HCT116 (cell line): ENCODE results near the gene DNM1.

Source experiments
- EZH2 ChIP-seq: fragments of 200-600 bp; sonication (generic); IDR thresholded peaks from 2 replicates; pipeline ENCODE4 v1.6.1; 2017; ENCODE audit warnings: antibody characterized with exemption, mixed run types
- POLR2AphosphoS5 ChIP-seq: IDR thresholded peaks from 2 replicates; pipeline ENCODE4 v1.6.1; 2011; ENCODE audit warnings: mild to moderate bottlenecking, low read depth, low read length, moderate library complexity
- SIN3A ChIP-seq: IDR thresholded peaks from 2 replicates; pipeline ENCODE4 v1.6.1; 2012; ENCODE audit warnings: low read depth
- TF ChIP-seq, protein P1 (sequence below), 3 experiments: fragments of 200-600 bp in 1 of 3; sonication (generic) in 1 of 3; IDR thresholded peaks in 2 of 3; conservative IDR thresholded peaks in 1 of 3; 2 replicates each; pipeline ENCODE4 v1.5.1; 2012 to 2017; ENCODE audit warnings: low read depth in 2 of 3, low read length in 2 of 3, antibody characterized with exemption in 1 of 3, borderline replicate concordance in 1 of 3, control low read depth in 1 of 3, mild to moderate bottlenecking in 1 of 3, mixed read lengths in 1 of 3, mixed run types in 1 of 3, moderate library complexity in 1 of 3; ENCODE audit not compliant: insufficient read depth in 1 of 3

DNA sequence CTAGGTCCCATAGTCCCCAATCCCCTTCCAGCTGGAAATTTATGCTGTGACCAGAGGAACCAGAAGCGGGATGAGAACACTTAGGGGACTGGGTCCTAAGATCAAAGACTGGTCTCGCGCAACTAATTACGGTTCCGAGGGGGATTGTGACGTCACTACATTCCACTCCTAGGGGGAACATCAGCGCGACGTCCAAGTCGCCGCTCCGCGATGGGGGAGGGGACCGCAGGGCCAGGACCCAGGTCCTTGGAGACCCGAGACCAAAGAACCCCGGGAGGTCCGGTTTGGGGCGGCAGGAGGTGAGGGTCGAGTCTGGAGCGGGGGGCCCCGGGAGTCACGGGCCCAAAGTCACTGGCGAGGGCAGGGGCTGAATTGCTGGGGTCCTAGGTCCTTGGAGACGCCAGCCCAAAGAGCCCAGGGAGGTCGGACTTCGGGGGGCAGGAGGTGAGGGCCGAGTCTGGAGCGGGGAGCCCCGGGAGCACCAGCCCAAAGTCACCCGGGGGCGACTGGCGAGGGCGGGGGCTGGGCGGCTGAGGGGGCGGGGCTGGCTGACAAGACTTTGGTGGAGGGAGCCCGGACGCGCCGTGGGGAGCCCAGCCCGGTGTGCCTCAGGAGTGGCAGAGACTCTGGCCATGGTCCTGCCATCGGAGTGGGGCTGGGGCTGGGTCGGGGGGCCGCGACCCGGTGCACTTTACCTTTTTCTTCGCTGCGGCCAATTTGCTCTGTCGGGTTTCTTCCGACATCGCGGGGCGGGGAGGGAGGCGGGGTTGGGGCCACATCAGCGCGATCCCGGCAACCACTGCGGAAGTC, 72.2 kb downstream of the DNM1 start, which contains the start of gene GOLGA2:
- TF ChIP-seq, protein P1, sequence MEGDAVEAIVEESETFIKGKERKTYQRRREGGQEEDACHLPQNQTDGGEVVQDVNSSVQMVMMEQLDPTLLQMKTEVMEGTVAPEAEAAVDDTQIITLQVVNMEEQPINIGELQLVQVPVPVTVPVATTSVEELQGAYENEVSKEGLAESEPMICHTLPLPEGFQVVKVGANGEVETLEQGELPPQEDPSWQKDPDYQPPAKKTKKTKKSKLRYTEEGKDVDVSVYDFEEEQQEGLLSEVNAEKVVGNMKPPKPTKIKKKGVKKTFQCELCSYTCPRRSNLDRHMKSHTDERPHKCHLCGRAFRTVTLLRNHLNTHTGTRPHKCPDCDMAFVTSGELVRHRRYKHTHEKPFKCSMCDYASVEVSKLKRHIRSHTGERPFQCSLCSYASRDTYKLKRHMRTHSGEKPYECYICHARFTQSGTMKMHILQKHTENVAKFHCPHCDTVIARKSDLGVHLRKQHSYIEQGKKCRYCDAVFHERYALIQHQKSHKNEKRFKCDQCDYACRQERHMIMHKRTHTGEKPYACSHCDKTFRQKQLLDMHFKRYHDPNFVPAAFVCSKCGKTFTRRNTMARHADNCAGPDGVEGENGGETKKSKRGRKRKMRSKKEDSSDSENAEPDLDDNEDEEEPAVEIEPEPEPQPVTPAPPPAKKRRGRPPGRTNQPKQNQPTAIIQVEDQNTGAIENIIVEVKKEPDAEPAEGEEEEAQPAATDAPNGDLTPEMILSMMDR (IDR thresholded peaks at IDR 0.05 in 2 of 3, conservative IDR thresholded peaks at IDR 0.05 in 1 of 3; ENCODE audit: borderline replicate concordance in 1 of 3, insufficient read depth in 1 of 3, low read depth in 2 of 3, low read length in 2 of 3) = no peak
- no peak for TF ChIP-seq SIN3A
- TF ChIP-seq EZH2 = no peak
- TF ChIP-seq POLR2AphosphoS5 = peak; percentile 58; the same call in 1 of the 2 replicates
